Measurements from ENCODE around the gene SPTLC1.

Gene SPTLC1

DNA sequence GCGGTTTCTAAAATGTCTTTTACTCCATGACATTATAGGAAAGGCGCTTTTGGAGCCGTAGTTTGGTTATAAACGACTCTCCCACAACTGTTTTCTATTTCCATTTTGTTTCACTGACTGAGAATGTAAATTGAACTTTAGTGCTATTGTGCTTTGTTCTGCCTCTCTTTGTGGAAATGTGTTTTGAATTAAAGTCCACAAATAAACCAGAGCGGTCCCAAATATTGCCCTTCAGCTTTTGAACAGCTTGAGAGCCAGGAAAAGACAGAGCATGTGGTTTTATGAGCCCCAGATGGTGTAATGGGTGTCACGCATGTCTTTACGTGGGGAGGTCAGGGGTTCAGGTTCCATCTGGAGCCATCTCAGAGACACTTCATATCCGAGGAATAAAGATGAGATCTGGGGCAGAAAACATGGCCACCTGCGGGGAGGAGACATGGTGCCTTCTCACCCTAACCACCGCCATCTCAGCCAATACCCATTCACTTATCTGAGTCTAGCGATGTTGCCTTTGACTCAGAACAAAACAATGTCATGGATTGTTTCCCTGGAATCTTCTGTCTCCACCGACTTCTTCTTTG, 122.7 kb downstream of the SPTLC1 start:
- DNase-seq (ENCODE audit: low read depth in 3 of 3, low spot score in 1 of 3) = no peak

GRCh38 chr9:91991721-91992341, 123.4 kb downstream of the SPTLC1 start:
- DNase-seq (ENCODE audit: low read depth in 3 of 3, low spot score in 1 of 3) = no peak

DNA sequence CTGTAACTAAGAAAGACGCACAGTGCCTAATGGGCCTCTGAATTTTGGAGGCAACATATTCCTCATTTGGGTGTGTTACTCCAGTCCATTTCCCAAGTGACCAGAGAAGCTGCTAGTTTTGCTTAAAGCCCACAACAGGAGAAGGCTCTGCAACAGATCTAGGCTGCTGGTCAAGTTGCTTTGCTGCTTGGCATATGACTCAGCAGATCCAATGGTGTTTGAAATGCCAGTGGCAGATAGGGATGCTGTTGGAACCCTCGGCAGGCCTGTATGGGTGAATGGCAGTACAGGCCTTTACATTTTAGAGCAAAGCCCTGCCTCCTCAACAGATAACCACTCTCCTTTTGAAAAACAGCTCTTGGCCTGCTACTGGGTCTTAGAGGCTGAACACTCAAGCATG, 129.0 kb downstream of the SPTLC1 start:
- no peak for DNase-seq (ENCODE audit: low read depth in 3 of 3, low spot score in 1 of 3)

DNA sequence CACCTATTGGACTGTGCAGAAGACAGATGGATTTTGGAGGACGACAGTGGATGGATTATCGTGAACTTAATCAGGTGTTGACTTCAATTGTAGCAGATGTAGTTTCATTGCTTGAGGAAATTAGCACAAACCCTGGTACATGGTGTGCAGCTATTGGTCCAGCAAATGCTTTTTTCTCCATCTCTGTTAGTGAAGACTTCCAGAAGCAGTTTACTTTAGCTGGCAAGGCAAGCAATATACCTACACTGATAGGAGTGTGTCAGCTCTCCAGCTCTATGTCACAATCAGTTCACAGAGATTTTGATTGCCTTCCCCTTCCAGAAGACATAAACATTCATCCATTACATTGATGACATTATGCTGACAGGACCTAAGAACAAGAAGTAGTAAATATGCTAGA, 129.5 kb downstream of the SPTLC1 start:
- DNase-seq (ENCODE audit: low read depth in 3 of 3, low spot score in 1 of 3) = no peak

Measured in stimulated activated CD4-positive, alpha-beta T cell treated with anti-CD3 and anti-CD28 coated beads, TNF-alpha, amount 100 ng/mL, for 1 hour (primary cell).